CD4-positive, alpha-beta T cell treated with Interleukin-17A for 1 hour (primary cell): ENCODE data around the gene COL4A6.
"Not testable (repeated sequence)": the region's sequence is repeated elsewhere in the genome, so short reads cannot be mapped to it uniquely, and the experiment has no call there.

Source experiments
- DNase-seq: peaks from one replicate; pipeline ENCODE4 v3.0.0-alpha.2; 2020

The COL4A6 gene

DNA sequence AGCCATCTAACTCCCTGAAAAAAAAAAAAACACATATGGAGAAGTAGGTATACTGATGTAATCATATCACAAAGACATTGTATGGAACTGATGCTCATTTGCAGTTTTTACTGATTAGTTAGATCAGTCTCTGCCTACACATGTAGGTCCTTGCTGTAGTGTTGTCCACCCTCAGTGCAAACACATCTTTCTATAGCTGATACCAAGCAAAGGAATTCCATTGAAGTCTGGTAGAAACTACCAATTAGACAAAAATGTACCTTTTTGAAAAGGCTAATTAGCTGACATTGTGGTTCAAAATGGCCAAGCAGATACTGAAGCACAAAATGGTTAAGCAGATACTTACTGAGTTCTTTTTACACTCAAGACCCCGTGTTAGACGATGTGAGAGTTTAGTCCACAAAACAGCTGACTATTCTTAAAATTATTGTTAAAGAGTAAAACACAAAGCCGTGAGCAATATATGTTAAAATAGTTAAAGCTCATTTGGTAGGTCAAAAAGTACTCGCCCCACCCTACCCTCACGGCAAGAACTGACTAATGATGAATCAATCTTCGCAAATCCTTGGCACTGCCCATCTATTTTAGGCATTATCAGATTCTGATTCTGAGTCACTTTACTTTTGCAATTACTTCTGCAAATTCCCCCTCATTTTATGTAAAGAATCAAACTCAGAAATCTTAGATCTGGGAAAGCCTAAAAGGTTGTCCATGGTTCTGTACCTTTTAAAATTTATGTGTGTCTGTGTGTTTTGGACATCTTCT is 40.4 kb downstream of the COL4A6 start:
- DNase-seq = no peak

DNA sequence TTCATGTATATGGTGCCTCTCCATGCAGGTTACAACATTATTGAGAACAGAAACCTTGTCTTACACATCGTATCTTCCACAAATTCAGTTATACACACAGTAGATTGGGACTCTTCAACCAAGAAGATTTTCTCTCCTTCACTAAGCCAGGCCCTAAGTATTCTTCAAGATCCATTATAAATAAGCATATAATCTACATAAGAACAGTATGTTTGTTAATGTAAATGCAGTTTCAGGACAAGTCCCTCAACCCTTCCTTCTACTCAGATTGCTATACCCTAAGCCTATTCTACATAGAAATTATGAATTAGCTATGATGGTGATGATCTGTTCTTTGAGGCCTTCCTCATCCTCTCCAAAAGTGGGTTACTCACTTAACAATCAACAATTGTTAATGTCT is 41.2 kb downstream of the COL4A6 start:
- DNase-seq = no peak

DNA sequence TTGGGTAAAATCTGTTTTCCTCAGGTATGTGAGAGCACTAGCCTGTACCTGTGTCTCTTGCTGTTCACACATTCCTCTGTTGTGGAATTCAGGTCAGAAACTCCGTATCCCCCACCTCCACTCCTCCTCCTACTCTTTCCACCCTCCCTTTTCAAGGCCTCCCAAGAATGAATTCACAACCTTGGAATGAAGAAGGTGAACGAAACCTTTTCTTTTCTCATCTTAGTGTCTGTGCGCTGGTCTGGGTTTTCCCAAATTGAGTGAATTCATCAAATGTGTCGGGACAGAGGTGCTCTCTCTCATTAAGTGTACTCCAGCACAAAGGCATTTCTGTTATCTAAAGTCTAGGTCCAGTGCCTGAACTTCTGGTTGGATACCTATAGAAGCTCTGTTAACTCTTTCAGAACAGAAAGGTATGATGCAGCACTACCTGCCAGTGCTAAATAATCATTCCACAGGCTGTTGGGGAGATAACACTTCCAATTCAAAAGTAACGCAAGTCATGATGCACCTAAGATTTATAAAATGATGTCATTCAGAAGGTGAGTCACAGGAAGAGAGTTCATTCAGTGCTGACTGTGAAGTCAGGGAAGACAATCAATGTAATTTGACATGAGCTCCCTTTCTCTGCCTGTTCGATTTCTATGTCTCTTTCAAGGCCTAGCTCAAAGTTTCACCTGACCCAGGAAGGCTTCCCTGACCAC is 41.9 kb downstream of the COL4A6 start:
- no peak for DNase-seq

DNA sequence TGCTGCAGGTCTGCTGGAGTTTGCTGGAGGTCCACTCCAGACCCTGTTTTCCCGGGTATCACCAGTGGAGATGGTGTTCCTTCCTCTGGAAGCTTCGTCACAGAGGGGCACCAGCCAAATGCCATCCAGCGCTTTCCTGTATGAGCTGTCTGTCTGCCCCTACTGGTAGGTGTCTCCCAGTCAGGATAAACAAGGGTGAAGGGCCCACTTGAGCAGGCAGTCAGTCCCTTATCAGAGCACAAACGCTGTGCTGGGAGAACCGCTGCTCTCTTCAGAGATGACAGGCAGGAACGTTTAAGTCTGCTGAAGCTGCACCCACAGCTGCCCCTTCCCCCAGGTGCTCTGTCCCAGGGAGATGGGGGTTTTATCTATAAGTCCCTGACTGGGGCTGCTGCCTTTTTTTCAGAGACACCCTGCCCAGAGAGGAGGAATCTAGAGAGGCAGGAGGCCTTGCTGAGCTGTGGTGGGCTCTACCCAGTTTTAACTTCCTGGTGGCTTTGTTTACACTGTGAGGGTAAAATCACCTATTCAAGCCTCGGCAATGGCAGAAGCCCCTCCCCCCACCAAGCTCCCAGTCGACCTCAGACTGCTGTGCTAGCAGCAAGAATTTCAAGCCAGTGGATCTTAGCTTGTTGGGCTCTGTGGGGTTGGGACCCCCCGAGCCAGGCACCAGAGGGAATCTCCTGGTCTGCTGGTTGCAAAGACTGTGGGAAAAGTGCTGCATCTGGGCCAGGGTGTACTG is 47.1 kb downstream of the COL4A6 start:
- DNase-seq = not testable (repeated sequence)

DNA sequence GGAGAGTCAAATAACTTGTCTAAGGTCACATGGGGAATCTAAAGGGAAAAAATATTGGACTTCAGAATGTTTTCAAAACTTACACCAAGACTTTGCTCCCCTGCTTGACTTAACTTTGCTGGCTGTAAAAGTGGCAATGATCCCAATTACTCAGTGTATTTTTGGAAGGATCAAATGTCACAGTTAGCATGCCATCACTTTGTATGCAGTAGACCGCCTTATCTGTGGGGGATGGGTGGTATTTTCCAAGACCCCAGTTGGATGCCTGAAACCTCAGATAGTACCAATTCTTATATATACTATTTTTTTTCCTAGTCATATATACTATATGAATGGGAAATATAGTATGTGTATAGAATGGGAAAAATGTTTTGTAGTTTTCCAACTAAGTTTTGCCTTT is 53.4 kb downstream of the COL4A6 start:
- DNase-seq = no peak

DNA sequence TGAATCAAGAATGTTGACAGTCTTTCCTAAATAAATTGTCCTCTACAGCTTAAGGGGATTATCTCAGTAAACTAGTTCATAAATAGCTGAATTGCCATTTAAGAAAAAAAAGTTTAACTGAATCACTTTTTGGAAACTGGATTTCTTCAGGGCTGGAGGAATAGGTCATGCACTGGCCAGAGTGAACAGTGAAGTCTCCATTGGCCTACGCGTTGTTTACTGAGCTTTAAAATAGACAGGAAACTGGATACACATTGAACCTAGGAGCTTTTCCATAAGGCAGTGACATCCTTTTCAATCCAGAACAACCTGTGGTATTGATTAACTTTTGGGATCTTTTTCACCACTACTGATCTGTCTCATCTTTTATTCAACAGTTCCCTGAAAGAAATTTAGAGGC is 58.0 kb downstream of the COL4A6 start:
- no peak for DNase-seq

DNA sequence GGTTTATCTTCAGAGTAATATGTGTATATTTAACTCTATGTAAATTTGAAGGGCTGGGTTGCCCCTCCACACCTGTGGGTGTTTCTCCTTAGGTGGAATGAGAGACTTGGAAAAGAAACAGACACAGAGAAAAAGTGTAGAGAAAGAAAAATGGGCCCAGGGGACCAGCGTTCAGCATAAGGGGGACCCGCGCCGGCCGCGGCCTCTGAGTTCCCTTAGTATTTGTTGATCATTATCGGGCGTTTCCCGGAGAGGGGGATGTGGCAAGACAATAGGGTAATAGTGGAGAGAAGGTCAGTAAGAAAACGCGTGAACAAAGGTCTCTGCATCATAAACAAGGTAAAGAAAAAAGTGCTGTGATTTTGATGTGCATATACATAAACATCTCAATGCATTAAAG is 61.4 kb downstream of the COL4A6 start:
- DNase-seq = not testable (repeated sequence)

DNA sequence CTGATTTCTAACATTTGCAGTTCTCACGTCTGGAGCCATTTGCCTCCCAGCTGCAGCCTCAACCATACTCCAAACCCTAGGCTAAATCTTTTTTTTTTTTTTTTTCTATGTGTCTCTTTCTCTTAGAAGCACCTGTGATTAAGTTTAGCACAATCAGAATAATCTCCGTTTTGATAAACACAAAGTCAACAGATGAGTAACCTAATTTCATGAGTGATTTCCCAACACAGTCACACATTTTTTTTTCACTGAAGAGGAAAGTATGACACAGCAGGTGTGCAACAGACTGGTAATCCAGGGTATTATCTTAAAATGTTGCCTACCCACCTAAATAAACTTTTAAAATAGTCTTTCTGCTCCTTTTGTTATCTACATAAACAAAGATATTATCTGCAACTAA is 62.6 kb downstream of the COL4A6 start:
- not testable (repeated sequence) for DNase-seq

DNA sequence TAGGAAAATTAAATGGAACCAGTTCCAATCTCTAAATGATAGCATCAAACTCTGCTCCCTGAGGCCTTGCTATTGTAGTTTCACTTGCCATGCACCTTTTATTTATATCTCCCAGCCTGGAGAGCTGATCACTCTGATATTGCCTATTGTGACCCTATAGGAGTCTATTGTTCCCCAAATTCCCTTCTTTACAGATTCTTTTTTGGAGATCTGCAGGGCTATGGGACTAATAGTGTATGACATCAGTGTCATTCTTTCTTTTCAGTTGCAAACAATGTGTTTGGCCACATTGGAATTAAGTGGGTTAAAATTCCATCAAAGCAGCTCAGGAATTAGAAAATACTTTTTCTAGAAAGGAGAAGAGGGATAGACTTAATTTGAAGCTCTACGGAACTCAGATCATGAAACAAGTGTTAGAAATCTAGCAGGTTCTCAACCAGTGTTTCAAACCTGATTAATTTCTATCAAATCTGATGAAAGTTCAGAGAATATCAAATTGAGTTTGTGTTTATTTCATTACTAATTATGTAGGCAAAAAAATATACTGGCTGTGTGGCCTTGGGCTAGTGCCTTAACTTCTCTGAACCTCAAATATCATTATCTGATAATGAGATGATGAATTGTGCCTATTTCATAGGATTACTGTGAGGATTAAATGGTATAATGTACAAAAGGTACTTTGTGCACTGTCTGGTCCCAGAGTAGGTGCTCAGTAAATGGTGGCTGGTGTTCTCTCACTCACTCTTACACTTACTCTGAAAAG is 71.4 kb downstream of the COL4A6 start:
- DNase-seq = no peak

DNA sequence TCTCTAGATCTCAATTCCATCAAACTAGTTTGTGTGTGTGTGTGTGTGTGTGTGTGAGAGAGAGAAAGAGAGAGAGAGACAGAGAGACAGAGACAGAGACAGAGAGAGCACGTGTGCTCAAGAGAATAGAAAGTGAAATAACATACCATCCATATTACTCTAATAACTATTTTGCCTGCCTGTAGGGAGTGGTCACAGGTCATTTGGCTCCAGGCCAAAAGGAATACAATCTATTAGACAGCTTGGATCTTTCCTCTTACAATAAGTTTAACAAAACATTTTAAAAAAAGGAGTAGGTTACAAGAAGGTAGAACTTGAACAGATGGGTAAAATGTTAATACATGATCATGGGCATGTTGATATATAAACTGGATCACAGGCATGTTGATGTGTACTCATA is 76.2 kb downstream of the COL4A6 start:
- DNase-seq = no peak

DNA sequence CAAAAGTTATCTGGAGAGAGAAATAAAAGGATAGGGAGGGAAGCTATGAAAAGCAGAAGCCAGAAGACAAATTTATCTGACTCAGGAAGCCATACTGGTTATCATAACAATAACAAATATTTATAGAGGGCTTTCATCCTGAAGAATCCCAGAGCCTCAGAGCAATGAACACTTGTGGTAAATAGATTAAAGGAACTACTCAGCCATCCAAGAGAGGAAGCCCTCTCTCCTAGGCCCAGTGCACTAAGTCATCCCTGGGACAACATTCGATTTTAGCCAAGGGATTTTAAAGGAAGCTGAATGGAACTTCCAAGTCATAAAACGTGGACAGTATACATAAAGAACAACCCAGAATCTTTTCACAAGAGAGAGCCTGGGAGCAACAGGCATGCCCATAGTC is 76.9 kb downstream of the COL4A6 start:
- no peak for DNase-seq

DNA sequence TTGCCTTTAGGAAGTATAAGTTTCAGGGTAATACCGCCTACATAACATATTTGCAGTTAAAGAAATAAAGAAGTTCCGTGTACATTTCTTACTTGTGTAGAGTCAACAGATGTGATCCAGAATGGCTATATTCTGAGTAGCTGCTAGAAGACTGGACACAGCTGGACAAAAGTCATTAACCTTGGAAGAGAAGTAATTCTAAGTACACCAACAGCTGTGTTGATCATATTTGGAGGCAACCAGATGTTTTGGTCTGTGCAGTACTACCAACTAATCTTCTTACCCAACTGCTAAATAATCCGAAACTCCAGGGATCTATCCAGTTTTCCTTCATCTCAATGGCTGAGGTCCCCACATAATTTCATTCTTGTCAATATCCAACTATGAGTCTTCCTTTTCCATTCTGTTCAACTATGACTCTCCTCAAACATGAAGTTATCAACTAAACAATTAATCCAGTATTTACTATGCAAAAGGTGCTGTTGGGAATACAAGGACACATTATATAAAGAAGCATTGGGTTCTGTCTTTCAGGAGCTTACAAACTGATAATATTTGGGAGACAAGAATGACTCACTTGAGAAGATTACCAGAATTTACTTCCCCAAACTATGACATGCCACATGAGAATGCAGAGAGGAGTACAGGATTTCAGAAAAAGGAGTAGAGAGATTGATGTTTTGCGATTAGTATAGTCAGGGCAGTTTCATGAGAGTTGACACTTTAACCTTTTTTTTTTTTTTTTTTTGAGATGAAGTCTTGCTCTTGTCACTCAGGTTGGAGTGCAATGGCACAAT is 78.2 kb downstream of the COL4A6 start:
- DNase-seq = no peak

DNA sequence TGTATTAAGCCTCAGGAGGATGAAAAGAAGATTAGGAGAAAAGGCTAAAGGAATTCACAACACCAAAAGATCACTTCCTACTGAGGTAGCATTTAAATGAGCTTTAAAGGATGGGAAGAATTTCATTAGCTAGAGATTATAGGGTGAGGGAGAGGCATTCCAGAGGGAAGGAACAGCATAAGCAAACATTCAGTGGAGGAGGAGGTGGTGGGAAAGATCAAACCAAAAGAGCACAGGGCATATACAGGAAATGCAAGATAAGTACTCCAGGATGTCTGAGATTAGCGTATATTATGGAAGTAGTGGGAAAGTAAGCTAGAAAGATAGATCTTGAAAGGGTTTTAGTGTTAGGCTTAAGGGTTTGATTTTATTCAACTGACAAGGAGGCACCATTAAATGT is 84.8 kb downstream of the COL4A6 start:
- DNase-seq = no peak

DNA sequence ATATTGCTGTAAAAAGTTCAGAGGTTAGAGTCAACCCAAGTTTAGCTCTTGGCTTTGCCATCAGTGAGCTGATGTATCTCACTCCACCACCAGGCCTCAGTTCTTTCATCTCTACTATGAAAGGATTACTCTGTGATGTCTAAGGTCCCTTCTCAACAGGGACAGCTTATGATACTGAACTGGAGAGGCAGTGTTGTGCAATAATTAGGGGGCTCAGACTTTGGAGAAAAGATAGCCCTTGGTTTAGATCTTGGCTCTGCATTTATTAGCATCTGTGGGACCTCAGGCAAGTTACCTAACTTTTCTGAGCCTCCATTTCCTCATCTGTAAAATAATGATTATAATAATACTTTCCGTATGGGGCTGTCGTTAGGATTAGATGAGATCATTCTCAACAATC is 89.0 kb downstream of the COL4A6 start:
- no peak for DNase-seq

DNA sequence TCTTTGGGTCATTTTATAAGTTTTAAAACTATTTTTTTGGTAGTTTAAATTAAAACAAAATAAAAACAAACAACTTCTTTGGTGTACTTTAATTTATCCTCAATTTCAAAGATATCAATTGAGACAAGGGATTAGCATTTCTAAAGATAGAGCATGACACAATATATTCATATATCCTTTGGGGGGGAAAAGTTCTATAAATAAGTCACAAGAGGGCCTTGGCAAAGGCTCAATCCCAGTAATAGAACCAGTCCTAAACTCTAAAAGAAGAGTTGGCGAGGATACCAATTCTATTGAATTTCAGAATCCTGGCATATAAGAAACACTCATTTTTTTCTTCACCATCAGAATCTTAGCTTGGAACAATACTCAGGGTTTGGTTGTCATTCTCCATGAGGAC is 89.7 kb downstream of the COL4A6 start:
- DNase-seq = no peak

DNA sequence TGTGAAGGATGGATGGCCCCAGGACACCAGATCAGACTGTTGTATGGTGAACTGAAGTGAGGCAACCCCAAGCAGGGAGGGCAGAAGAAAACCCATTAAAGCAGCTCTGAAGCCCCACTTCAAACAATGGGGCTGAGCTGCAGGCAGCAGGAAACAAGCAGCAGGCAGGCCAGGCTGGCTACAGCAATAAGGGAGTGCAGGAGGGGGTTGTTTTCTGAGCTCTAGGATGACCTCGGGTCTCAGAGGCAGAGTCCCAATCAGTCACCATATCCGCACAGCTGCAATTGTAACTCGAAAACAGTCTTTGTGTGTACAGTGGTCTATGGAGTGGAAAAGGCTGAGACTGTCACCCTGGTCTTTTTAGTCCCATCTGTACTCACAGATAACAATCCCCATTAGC is 90.4 kb downstream of the COL4A6 start:
- DNase-seq = no peak

DNA sequence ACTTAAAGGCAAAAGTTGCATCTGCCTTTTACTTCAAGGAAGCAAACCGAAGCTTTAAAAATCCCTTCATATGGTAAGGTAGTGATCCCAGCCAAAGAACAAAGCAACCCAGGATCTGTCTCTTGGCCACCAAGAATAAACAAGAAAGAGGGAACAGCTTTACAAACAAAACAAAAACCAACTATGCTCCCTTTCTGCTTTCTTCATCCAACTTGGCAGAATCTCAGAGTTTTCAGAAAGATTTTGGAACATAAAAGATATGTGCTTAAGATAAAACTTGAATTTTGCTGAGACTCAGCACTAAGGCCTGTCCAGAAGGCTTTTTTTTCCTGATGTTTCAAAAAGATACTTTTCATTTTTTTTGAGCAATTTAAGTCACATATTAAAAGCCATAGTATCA is 94.0 kb downstream of the COL4A6 start:
- no peak for DNase-seq

DNA sequence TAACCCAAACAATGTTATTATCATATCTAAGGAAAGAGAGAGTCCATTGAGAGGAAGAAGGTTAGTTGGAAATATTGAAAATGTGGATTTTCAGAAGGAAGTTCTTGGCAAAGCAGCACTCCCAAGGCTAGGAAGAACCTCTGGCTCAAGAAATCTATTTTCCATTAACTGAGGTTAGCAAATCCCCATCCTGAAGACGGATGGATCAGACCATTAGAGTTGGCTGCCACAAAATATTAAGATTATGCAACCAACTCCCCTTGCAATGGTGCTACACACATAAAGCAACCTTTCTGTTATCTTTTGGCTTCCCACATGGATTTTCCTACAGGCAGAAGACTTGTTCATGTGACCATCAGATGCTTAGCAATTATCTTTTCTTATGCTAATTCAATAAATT is 96.3 kb downstream of the COL4A6 start:
- no peak for DNase-seq

DNA sequence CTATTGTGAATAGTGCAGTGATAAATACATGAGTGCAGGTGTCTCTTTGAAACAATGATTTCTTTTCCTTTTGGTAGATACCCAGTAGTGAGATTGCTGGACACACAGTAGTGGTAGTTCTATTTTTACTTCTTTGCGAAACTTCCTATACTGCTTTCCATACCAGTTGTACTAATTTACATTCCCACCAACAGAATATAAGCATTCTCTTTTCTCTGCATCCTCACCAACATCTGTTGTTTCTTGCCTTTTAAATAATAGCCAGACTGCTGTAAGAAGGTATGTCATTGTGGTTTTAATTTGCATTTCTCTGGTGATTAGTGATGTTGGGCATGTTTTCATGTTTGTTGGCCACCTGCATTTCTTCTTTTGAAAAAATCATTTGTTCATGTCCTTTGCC is 105.9 kb downstream of the COL4A6 start:
- DNase-seq = no peak

DNA sequence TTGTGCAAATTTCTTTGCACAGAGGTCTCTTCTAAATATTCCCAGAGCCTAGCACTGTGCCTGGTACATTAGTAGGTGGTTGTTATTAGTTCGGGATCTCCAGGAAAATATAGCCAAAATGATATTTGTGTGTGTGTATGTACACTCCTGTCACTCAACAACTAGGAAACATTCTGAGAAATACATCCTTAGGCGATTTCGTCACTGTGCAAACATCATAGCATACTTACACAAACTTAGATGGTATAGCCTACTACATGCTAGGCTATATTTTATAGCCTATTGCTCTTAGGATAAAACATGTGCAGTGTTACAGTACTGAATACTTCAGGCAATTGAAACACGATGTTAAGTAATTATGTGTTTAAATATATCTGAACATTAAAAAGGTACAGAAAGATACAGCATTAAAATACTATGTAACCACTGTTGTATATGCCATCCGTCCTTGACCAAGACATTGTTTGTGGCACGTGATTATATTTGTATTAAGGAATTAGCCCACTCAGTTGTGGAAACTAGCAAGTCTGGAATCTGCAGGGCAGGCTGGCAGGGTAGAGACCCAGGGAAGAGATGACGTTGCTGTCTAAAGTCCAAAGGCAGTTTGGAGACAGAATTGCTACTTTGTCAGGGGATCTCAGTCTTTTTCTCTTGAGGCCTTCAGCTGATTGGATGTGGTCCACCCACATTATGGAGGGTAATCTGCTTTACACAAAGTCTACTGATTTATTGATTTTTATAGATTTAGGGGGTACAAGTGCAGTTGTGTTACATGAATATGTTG is 106.9 kb downstream of the COL4A6 start:
- no peak for DNase-seq

DNA sequence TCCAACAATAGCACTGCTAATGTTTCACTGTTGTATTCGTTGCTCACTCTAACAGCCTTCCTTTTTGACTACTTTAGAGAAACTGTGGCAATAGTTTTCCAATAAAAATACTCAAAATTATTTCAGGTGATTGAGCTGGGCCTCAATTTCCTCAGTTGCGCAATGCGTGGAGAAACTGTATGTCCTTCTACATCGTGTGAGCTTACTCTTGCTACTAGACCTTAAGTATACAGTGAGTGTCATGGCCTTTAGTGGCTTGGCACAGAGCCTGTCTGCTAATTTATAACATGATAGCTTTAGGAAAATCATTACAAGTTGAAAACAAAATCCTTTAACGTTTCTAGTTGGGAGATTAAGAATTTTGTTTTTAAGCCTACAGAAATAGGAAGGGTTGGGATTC is 114.5 kb downstream of the COL4A6 start:
- DNase-seq = no peak

DNA sequence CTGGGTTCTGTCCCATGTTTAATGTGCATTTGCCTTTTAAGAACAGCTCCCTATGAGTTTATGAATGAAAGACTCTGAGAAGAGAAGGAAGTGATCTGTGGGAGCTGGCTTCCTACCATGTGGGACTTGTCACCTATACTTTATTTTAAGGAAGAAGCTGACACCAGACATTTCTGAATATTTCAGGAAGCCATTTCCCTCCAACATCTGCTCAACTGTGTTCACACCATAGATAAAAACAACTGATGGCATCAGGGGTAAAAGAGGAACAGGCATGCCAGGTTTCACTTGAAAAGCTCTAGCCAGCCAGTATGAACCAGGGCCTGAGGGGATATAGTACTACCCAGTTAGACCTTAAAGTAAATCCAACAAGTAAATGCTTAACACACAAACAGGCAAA is 116.0 kb downstream of the COL4A6 start:
- DNase-seq = no peak
